ENCODE data around the gene HTT-AS. TPM values are rescaled to one million over a fixed set of nuclear protein-coding genes. Genes with fewer than 3 reads are reported as not detected.

HTT-AS gene
- total and polyA plus RNA-seq, 2 of the 13 experiments (the other 11 are each of a cell fraction or from before 2014, with no cell fraction given) = not detected

DNA sequence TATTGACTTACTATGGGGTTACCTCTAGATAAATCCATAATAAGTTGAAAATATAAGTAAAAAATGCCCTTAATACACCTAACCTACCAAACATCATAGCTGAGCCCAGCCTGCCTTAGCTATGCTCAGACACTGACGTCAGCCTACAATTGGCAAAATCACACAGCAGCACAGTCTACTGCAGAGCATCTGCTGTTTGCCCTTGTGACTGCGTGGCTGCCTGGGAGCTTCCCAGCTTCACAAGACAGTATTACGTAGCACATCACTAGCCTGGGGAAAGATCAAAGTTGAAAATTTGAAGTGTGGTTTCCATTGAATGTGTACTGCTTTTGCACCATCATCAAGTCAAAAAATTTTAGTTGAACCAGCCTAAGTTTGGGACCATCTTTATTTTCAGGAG, 8.8 kb downstream of the HTT-AS start:
- no TSS peak for BruUV-seq (replicated peaks)
- no peak for FAIRE-seq
- peaks cover 0 to 2% of the 10 kb centered on the region in 2 experiments; a peak in 1 of 5 replicates for H3K27me3 ChIP-seq (ENCODE audit: control insufficient read depth in 1 of 2, insufficient read depth in 2 of 2, low read length in 2 of 2)
- CTCF ChIA-PET (ENCODE audit: low intra/inter-chr PET ratio, low total read pairs) = no interaction called here
- no peaks in the 10 kb centered on the region for H3K36me3 ChIP-seq (replicated peaks in 1 of 2; ENCODE audit: control insufficient read depth in 1 of 2, insufficient read depth in 2 of 2, low read length in 2 of 2)
- WGBS (ENCODE audit: low lambda C conversion rate) = 49% methylated on average over 3 of the region's 3 CpGs
- DNase-seq (ENCODE audit: low spot score) = no peak
- H3K4me2 ChIP-seq (ENCODE audit: low read depth, low read length) = no peak overlapping the region
- 0 out of 3 replicates have a peak, but pooled peaks have one; percentile 24 for ATAC-seq
- no peaks in the 10 kb centered on the region for H4K20me1 ChIP-seq (ENCODE audit: insufficient read depth, low read length)
- intact Hi-C loops (cut with micrococcal nuclease; ENCODE audit: unreplicated experiment) (no loop called here), in situ Hi-C loops (cut with HindIII; ENCODE audit: extremely low pct_ligation_motif_present, low pct_unique_long_range_greater_than_20kb) (no loop called here)
- H3K79me2 ChIP-seq (ENCODE audit: insufficient read depth, low read length) = no peaks in the 10 kb centered on the region
- H2AFZ ChIP-seq (ENCODE audit: low read length) = no peak overlapping the region
- POLR2A ChIA-PET = no interaction called here
- H3K9me3 ChIP-seq (ENCODE audit: low read length) = no peaks in the 10 kb centered on the region
- H3K4me1 ChIP-seq (ENCODE audit: insufficient read depth, low read length) = no peaks in the 10 kb centered on the region
- no peak overlapping the region for H3K9ac ChIP-seq (ENCODE audit: insufficient read depth, low read depth, low read length)
- no peak overlapping the region for H3K27ac ChIP-seq (ENCODE audit: extremely low read length, insufficient read depth, low read length)
- TF ChIP-seq, protein P1, sequence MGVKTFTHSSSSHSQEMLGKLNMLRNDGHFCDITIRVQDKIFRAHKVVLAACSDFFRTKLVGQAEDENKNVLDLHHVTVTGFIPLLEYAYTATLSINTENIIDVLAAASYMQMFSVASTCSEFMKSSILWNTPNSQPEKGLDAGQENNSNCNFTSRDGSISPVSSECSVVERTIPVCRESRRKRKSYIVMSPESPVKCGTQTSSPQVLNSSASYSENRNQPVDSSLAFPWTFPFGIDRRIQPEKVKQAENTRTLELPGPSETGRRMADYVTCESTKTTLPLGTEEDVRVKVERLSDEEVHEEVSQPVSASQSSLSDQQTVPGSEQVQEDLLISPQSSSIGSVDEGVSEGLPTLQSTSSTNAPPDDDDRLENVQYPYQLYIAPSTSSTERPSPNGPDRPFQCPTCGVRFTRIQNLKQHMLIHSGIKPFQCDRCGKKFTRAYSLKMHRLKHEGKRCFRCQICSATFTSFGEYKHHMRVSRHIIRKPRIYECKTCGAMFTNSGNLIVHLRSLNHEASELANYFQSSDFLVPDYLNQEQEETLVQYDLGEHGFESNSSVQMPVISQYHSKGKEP (CRISPR knock-in tag; IDR thresholded peaks at IDR 0.05) = no peak
- TF ChIP-seq ZNF318 (CRISPR knock-in tag; IDR thresholded peaks at IDR 0.05) (no peak), CREB1 (IDR thresholded peaks at IDR 0.05) (0 out of 2 replicates have a peak, but pooled peaks have one; percentile 5), CREB1 (CRISPR knock-in tag; IDR thresholded peaks at IDR 0.05) (no peak), ZNF331 (CRISPR knock-in tag; IDR thresholded peaks at IDR 0.05) (peak; percentile 31; the same call in 1 of the 2 replicates), EED (CRISPR knock-in tag; IDR thresholded peaks at IDR 0.05) (no peak)
- H3K4me3 ChIP-seq (replicated peaks in 1 of 3; ENCODE audit: insufficient read depth in 1 of 3, low read depth in 2 of 3, low read length in 3 of 3) = no peak overlapping the region
